GM19324 (cell line): ENCODE measurements around the gene FSTL1.

Source experiments
- ATAC-seq: cut with Tn5 transposase; IDR thresholded peaks from one replicate; pipeline ENCODE4 v1.9.1; 2021; ENCODE audit warnings: mild to moderate bottlenecking, moderate library complexity; ENCODE audit not compliant: unreplicated experiment, low FRiP score

FSTL1 gene

DNA sequence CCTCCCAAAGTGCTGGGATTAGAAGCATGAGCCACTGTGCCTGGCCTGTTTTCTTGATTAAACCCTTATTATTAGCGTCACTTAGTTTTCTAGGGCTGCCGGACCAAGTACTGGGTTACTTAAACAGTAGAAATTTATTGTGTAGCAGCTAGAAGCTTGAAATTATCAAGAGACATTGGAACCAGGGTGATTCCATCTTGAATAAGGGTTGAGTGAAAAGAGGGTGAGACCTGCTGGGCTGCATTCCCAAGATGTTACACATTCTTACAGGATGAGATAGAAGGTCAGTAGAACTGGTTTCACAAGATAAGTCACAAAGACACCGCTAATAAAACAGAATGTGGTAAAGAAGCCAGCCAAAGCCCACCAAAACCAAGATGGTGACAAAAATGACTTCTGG, 18.6 kb upstream of the FSTL1 start:
- no peak for ATAC-seq

DNA sequence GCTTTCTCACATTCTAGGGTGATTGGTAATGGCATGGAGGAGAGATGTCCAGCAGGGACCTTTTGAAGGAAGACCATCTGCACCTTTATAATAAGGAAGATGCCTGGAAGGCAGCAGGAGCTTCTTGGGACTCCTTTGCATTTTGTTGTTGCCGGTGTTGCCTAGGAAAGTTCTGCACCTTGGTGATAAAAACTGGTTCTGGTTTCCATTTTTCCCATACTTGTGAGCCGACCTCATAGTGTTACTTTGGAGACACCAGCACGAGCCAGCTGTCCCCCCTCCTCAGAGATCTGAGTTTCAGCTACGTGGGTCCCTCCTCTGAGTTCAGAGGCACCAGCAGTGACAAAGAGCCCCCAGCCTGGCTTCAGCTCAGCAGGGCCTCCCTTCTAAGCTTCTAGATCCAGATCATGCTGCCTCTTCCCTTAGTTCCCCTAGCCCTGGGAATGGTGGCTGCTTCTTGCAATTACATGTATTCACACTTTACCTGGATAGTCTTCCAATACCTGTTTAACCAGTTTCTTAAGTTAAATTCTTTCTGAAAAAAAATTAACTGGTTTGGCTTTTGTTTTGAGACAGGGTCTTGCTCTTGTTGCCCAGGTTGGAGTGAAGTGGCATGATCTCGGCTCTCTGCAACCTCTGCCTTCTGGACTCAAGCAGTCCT, 18.0 kb upstream of the FSTL1 start:
- ATAC-seq = no peak

DNA sequence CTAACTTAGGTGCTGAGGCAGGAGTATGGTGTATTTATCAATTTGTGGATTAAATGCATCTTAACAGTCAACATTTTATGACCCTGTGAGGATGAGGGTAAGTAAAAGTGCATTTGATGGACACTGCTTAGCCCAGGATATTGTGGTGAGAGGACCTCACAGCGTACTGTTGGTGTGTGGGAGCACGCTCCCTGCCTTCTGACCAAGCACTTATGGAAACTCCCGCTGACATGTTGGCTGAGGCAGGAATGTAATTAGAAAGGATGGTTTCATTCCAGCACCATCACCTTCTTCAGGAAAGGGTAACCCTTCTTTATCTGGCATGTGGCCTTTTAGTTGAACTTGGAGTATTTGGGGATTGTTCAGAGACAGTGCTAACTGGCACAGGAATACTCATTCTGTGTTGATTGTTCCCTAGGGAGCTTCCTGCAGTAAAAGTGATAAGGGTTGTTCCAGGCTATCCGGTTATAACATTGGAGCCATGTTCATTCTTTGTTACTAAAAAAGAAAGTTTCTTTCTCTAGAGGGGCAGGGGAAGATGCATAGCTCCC, 11.7 kb upstream of the FSTL1 start:
- ATAC-seq = no peak

DNA sequence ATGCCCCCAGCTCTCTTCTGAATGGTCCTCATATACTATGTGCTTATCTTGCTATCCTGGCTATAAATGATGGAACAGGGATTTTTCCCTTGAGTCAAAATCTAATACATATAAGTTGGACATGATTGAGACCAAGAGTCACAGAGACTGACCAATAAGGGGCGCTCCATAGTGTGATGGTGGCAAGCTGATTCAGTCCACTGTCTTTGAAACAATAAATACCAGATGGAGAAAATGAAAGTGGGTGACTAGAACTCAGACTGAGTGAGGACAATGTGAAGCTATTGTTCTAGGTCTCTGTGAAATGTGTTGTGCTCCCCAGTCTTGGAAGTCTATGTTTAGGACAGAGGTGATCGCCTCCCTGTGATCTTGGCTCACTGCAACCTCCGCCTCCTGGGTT, 10.6 kb upstream of the FSTL1 start:
- no peak for ATAC-seq

- no peak for ATAC-seq
Observed at GRCh38 chr3:120460862-120461261, 10.1 kb upstream of the FSTL1 start.

DNA sequence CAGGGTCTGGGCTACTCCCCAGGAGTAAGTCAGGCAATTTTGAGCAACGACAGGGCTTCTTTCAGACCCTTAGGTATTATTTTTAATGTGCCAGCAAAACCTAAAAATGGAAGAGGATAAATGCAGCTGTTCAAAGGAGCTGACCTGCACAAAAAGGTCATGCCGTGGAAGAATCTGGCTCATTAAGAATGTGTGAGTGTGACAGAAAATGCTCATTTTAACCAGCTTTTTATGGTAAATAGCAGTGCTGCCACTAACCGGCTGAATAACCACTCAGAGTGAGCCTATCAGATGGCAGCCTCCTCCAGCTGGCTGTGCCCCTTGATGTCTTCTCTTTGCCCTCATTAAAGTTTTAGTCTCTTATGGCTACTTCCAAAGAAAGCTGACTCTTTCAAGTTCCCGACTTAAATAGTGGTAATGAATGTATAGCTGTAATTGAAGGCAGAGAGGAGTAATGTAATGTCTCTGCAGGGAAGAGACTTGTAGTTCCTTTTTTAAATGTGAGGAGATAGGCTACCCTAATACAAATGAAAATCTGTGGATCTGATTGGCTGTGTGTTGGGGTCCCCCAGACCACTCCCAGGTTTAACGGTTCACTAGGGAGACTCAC, 9.5 kb upstream of the FSTL1 start:
- no peak for ATAC-seq

- no peak for ATAC-seq
Observed at GRCh38 chr3:120459196-120459595, 8.4 kb upstream of the FSTL1 start.

DNA sequence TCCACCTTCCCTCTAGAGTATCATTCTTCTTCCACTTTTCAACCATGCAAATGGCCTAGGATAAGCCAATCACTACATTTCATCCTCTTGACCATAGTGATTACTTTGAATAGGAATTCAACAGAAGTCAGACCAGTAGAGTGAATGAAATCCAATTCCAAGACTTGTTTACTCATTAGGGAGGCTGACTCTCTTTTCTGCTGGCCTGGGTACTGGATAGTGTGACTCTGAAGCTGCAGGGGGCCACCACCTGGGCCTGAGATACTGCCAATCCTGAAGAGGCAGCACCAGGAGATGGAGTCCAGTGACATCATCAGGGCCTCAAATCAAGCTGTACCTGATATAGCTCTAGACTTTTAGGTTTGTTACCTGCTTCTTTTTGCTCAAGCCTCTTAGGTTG, 7.0 kb upstream of the FSTL1 start:
- no peak for ATAC-seq

DNA sequence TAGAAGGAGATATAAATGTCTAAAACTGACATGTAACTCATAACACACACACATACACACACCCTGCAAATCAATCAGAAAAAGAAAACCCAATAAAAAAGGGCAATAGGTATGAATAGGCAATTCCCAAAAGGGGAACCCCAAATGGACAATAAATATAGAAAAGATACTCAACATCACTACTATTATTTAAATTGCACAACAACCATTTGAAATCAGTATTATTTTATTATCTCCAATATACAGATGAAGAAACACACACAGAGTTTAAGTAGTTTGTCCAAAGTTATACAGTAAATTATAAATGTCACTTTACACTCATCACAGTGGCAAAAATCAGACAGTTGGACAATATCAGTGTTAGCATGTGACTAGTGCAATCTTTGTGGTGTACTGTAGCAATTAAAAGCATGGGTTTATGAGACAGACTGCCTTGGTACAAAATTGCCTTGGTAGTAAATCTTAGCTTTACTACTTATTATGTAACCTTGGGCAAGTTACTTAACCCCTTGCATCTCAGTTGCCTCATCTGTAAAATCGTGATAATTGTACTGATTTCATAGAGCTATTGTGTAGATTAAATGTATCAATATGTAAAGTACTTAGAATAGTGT, 3.4 kb upstream of the FSTL1 start:
- ATAC-seq = no peak

GRCh38 chr3:120452816-120453215, 2.0 kb upstream of the FSTL1 start:
- ATAC-seq = no peak

- ATAC-seq = no peak
Observed at GRCh38 chr3:120451806-120452205, 1.0 kb upstream of the FSTL1 start.

DNA sequence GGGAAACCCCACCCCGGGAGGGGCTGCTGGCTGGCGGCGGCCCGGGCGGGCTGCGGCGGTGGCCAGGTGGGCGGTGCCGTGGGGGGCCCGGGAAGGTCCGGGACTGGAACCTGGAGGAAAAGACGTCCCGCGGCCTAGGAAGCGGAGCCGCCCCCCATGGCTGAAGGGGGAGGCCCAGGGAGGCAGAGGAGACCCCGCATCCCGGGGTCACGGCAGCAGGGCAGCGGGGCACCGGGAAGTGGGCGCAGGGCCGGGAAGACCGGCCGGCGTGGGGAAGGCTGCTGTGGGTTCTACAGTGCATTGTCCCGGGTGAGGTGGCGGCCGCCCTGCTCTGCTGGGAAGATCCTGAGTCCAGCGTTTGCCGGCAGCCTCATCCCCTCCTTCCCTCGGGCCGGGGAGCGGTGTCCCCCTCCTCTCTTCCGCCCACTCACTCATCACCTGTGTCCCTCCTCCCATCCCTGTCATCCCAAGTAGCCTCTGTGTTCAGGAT, 525 bp upstream of the FSTL1 start:
- ATAC-seq = no peak

DNA sequence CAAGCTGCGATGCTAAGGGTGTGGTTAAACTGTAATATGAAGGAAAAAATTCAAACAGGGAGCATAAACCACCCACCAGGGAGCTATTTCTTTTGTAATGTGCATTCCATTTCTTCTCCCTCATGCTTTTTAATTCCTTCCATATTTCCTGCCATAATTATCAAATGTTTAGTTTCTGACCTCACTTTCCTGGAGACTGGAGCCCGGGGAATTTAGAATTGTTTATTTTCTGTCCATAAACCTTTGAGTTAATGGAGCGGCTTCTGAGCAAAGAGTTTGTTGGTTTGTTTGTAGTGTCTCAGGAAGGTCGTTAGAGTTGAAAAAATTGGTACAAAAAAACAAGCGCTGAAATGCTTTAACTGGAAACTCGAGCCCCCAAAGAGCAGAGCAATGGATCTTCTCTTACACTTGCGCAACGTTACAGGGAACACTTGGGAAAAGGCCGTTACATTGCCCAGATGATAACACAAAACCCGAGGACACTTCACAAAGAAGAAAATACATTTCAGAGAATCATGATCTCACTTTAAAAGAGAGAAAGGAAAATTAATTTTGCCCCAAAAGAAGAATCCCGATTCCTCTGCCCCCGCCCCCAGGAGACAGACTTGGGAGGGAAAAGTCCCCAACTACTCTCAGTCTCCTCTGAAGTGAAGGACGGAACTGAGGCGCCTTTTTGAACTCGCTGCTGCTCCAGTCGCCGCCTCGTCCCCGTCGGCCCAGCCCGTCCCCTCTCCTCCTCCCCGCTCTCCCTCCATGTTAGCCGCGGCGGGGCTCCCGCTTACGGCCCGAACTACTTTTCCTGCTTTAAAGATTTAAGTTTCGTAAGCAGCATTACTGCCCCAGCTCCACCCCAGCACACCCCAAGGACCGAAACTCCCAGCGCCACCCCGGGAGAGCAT, 842 bp downstream of the FSTL1 start:
- ATAC-seq = no peak

DNA sequence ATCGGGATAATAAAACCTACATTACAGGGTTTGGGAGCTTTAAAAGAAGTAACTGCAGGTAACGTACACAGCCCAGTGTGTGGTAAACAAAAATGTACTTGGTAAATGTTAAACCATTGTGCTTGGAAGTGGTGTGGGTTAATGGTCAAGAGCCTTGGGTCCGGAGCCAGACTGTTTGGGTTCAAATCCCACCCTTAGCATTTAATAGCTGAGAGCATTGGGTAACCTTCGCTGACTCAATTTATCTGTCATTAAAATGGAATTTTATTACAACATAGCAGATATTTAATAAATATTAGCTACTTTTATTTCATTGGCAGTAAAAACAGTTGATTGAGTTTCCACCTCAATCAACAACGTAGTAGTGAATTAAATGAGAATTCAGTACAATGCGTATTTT, 1.5 kb downstream of the FSTL1 start:
- no peak for ATAC-seq

- no peak for ATAC-seq
Observed at GRCh38 chr3:120448756-120449155, 2.0 kb downstream of the FSTL1 start.

DNA sequence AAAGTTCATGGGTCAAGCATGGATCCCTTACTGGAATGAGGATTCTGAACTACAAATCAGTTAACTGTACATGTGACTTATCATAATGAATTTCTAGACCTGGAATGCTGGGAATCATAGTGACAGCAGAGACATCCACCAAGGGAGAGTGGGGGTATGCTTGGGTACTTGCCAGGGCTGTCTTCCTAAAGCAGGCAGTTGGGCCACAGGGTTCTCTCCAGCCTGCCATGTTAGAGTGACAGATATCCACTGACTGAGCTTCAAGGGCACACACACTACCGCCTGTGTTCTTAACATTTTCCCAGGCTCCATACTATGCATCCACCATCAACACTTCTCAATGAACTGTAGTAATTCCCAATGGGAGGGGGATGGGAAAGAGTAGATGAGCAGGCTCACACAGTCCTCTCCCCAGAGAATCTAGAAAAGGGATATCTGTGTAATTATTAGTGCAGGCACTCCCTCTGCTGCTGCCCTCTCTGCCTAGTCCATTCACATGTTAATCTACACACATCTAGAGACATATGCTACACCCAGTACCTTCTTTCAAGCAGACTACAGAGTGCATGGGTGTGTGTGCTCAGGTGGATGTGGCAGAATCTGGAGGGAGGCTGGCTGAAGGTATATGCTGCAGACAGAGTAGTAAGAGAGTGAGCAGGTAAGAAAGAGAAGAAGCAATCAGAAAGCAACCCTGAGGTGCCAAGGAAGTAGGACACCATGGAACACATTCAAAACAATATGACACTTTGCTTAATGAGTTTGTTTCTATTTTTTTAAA, 3.7 kb downstream of the FSTL1 start:
- no peak for ATAC-seq

DNA sequence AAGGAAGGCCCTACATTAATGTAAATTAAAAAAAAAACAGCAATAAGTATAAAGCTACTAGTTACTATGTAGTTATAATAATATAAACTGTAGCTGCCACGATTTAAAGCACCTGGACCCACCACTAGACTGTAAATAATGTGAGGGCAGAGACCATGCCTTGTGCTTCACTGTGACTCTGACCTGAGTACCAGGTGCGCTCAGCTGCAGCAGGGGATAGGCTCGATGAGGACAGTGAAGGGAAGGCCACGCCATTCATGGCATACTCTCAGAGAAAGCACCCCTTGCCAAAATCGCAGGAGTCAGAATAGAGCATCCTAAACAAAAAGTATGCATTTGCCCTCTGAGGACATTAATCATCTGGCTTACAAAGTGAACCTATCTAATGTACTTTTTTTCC, 5.1 kb downstream of the FSTL1 start:
- no peak for ATAC-seq

DNA sequence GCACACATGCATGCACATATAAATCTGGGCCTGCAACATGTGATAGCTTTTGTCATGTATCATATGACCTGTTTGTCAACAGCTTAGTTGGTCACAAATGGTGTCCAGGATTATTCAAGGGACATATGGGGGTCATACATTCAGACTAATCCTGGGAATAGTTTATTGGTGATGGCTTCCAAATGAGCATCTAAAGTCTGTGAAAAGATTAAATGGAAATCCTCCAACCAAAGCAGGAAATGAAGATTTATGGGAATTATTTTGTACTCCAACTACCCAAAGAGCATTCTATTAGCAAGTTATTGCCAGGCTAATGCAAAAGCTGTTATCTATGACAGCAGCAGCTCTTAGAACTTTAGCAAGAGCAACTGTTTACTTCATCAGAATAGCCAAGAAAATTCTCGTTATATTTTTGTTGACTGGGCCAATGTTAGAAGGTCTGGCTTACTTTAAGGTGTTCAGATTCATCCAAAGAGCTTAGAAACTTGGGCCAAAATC, 7.1 kb downstream of the FSTL1 start:
- no peak for ATAC-seq

DNA sequence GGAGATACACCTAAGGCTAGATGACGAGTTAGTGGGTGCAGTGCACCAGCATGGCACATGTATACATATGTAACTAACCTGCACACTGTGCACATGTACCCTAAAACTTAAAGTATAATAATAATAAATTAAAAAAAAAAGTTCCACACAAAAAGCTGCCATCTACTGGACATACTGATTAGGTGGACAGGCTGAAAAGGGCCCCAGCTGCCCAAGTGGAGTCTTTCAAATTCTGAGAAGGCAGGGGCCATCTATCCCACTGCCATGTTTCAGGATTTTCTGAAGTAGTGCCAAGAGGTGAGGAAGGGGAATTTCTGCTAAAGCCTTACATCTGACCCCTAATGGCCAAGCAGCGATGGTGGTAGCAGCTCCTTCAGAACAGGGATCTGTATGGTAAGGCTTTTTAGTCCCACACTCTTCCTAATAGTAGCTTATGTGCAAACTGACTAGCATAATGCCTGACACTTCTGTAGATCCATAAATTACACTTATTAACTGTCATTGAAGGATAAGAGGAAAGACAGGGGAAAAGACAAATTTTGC, 7.7 kb downstream of the FSTL1 start:
- ATAC-seq = no peak

DNA sequence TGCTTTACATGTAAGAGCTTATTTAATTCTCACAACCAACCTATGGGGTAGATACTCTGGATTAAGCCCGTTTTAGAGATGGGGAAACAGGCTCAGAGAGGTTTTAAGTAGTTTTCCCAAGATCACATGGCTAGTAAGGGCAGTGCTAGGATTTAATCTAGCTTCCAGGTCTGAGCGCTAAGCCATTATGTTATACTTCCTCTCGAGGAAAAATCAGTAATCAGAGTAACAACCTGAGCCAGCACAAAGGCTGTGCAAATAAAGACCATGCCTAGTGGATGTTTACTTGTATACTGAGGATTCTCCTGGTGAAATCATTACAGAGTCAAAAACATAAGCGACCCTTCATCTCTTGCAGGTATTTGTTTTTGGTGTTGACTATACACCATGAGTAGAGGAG, 9.0 kb downstream of the FSTL1 start:
- ATAC-seq = no peak
